ENCODE measurements around the gene FXR1. TPM values are rescaled to one million over a fixed set of nuclear protein-coding genes. Genes with fewer than 3 reads are reported as not detected.

Gene FXR1
- total RNA-seq, result 100 and 111 TPM in 2 replicates

GRCh38 chr3:180912304-180913296 is at the start of gene FXR1:
Gene FXR1 (plus strand): TSS chr3:180912670. CDS start chr3:180912686, 16 bp downstream.

GRCh38 chr3:180989291-180990163 is 77.1 kb downstream of the FXR1 start, which contains the start of gene DNAJC19:
Gene DNAJC19 (minus strand): TSS chr3:180989736. CDS start chr3:180989602, 134 bp downstream.

Other genes with a start within 250 kb of the FXR1 start
- gene CCDC39, start 233.2 kb upstream of the FXR1 start, total RNA-seq, result not detected in 2 replicates
- gene DNAJC19, start 77.1 kb downstream of the FXR1 start, total RNA-seq, result 27.1 and 30.3 TPM in 2 replicates

Measured in bronchus fibroblast of lung (primary cell).